Lower leg skin (tissue), 4 donors: ENCODE results near the gene RASA2. TPM values are rescaled to one million over a fixed set of nuclear protein-coding genes. Genes with fewer than 3 reads are reported as not detected.

ENCODE experiments used
- DNase-seq, 2 donors: peaks; one replicate each; pipeline ENCODE4 v3.0.0-alpha.2; 2019; ENCODE audit warnings: low spot score in 2 of 2
- H3K4me3 ChIP-seq: fragments of 200-600 bp; sonication (generic); 2 replicates; pipeline ENCODE4 v1.5.1; 2017; ENCODE audit warnings: mild to moderate bottlenecking, low read depth; ENCODE audit not compliant: poor library complexity, severe bottlenecking
- POLR2A ChIP-seq, 2 donors: fragments of 450-650 bp; IDR thresholded peaks; one replicate each; pipeline ENCODE4 v1.6.1; 2016 to 2017; ENCODE audit warnings: antibody characterized with exemption in 2 of 2, mild to moderate bottlenecking in 1 of 2, moderate library complexity in 1 of 2
- WGBS, 2 donors: methylation state at CpG; one replicate each; pipeline ENCODE4 v1.1.5; 2018; 5-methylcytosine and 5-hydroxymethylcytosine counted together
- intact Hi-C: fragments of 100-400 bp; cut with DNase I; formaldehyde crosslinking; loops from one replicate; pipeline ENCODE4 v1.15.0; 2023; ENCODE audit warnings: low total_unique reads
- total RNA-seq, 4 donors: library from RNA; depleted of rRNA; stranded (reverse); fragments of >200 nt; gene quantifications; one replicate each; pipeline ENCODE4 v1.1.0, GENCODE V29; 2016
- TF ChIP-seq, protein P1 (sequence below), 3 donors: fragments of 450-650 bp; IDR thresholded peaks; one replicate each; pipeline ENCODE4 v1.5.1; 2016; ENCODE audit warnings: antibody characterized with exemption in 3 of 3, mild to moderate bottlenecking in 3 of 3, moderate library complexity in 2 of 3

The RASA2 gene
- total RNA-seq, 4 donors from 2014 or later, result 18.7 to 46.2 (median 21.2) TPM

DNA sequence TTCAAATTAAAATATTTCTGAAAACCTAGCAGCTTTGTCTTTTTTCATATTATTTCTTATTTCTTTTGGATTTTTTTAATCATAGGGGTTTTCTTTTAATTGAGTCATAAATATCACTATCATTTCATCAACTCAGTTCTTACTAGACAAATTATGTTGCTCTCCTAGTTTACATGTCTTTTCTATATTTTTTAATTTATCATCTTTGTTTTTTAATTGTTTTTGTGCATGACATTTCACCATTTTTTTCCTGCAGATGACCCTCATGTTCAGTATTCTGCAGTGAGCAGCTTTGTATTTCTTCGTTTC, 89.9 kb downstream of the RASA2 start:
- no peak overlapping the region for H3K4me3 ChIP-seq
- DNase-seq, result no peak
- WGBS, 2 donors, result 92 to 100% methylated on average over 1 of the region's 1 CpG
- intact Hi-C loops, result no loop called here
- TF ChIP-seq, protein P1, sequence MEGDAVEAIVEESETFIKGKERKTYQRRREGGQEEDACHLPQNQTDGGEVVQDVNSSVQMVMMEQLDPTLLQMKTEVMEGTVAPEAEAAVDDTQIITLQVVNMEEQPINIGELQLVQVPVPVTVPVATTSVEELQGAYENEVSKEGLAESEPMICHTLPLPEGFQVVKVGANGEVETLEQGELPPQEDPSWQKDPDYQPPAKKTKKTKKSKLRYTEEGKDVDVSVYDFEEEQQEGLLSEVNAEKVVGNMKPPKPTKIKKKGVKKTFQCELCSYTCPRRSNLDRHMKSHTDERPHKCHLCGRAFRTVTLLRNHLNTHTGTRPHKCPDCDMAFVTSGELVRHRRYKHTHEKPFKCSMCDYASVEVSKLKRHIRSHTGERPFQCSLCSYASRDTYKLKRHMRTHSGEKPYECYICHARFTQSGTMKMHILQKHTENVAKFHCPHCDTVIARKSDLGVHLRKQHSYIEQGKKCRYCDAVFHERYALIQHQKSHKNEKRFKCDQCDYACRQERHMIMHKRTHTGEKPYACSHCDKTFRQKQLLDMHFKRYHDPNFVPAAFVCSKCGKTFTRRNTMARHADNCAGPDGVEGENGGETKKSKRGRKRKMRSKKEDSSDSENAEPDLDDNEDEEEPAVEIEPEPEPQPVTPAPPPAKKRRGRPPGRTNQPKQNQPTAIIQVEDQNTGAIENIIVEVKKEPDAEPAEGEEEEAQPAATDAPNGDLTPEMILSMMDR (IDR thresholded peaks at IDR 0.05), result no peak
- no peak for TF ChIP-seq POLR2A (IDR thresholded peaks at IDR 0.05)

DNA sequence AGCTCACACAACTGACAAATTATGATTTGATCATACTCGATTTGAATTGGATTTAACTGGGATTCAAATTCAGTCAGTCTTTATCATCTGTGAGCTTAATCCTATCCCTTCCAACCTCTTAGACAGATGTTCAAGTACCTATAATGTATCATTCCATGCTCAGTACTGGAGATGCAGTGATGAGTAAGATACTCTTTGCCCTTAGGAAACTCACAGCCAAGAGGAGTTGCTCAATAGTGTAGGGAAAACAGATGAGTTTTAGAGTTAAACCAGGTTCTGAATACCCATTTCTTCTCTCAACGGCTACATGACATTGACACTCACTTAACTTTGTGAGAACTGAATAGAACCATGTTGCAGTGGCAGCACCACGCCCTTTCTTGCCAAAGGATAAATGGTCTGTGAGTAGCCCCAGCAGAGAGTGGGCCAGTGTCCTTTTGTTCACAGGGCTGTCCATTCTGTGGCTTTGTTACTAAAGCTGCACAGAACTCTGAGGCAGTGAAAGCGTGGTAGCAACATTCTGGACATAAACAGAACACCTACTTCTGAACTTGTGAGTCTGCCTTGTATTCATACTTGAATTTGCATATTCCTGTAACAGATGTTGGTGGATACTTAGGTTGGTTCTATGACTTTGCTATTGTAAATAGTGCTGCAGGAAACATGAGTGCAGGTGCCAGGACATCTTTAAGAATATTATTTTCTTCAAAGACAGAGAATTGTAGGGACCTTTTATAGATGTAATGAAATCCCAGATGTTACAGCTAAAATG, 91.6 kb downstream of the RASA2 start:
- TF ChIP-seq POLR2A (IDR thresholded peaks at IDR 0.05), result no peak
- TF ChIP-seq, protein P1 (IDR thresholded peaks at IDR 0.05), result no peak
- DNase-seq, result no peak
- 87 to 96% methylated on average over 4 of the region's 4 CpGs for WGBS, 2 donors
- intact Hi-C loops, result no loop called here
- H3K4me3 ChIP-seq, result no peak overlapping the region

DNA sequence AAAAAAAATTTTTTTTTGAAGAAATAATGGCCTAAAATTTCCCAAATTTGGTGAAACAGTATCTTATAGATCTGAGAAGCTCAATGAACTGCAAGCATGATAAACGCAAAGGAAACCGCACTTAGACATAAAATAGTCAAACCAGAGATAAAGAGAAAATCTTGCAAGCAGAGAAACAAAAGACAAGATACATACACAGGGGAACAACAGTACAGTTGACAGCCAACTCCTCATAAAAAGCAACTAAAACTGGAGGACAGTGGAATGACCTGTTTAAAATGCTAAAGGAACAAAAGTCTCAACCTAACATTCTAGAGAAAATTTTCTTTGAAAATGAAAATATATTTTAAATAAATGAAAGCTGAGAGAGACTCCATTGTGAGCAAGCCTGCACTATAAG, 107.5 kb downstream of the RASA2 start:
- TF ChIP-seq, protein P1 (IDR thresholded peaks at IDR 0.05), result no peak
- TF ChIP-seq POLR2A (IDR thresholded peaks at IDR 0.05), result no peak
- H3K4me3 ChIP-seq, result no peak overlapping the region
- intact Hi-C loops, result no loop called here
- no peak for DNase-seq
- WGBS, 2 donors, result 94 to 96% methylated on average over 2 of the region's 2 CpGs

DNA sequence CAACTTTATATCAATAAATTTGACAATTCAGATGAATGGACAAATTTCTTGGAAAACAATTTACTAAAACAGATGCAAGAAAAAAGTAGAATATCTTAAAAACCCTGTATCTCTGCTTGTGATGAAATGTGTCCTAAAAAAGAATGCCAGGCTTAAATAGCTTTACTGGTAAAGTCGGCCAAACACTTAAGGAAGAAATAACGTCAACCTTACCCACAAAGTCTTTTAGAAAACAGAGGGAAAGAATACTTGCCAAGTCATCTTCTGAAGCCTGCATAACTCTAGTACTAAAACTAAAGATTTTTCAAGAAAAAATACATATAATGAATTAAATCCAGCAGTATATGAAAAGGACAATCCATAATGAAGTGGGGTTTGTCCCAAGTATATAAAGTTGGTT, 111.1 kb downstream of the RASA2 start:
- DNase-seq, result no peak
- no peak overlapping the region for H3K4me3 ChIP-seq
- TF ChIP-seq, protein P1 (IDR thresholded peaks at IDR 0.05), result no peak
- no peak for TF ChIP-seq POLR2A (IDR thresholded peaks at IDR 0.05)
- WGBS, 2 donors, result 85 to 93% methylated on average over 2 of the region's 2 CpGs
- intact Hi-C loops, result no loop called here

DNA sequence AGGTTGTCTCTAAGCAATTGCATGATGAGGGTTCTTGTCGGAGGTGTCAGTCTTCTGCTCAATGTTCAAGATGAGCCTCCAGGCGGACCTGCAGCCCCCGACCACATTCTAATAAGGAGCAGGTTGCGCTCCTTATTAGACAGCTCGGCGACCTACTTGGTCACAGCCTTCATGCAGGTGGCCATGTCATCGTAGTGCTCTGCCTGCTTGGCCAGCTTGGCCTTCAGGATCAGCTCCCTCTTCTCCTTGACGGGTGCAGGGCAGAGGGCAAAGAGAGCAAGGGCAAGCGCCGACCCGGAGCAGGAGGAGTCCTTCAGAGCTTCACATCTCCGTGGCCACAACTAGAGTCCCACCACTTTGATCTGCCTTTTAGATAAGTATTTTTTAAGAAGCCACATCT, 113.5 kb downstream of the RASA2 start:
- intact Hi-C loops, result no loop called here
- no peak overlapping the region for H3K4me3 ChIP-seq
- 97 to 98% methylated on average over 12 of the region's 12 CpGs for WGBS, 2 donors
- no peak for DNase-seq
- TF ChIP-seq POLR2A (IDR thresholded peaks at IDR 0.05), result no peak
- TF ChIP-seq, protein P1 (IDR thresholded peaks at IDR 0.05), result no peak

- 92 to 97% methylated on average over 4 of the region's 4 CpGs for WGBS, 2 donors
- intact Hi-C loops, result no loop called here
- DNase-seq, result no peak
- TF ChIP-seq POLR2A (IDR thresholded peaks at IDR 0.05), result no peak
- TF ChIP-seq, protein P1 (IDR thresholded peaks at IDR 0.05), result no peak
- H3K4me3 ChIP-seq, result no peak overlapping the region
Observed at GRCh38 chr3:141602706-141603105, 115.9 kb downstream of the RASA2 start.
